Stimulated activated memory B cell treated with anti-CD40 and anti-IgM and Interleukin-4, amounts not matched to agents 10 μg/mL and 1 μg/mL and 100 μg/mL, for 72 hours (primary cell): ENCODE measurements around the gene OCA2.
"Not testable (repeated sequence)": the region's sequence is repeated elsewhere in the genome, so short reads cannot be mapped to it uniquely, and the experiment has no call there.

ENCODE experiments used
- ATAC-seq: fragments of 150-1000 bp; cut with Tn5 transposase; 2 replicates; pipeline ENCODE4 v1.10.0; 2021
- H3K27ac Mint-ChIP-seq: one replicate; pipeline ENCODE4 v1.8.0; 2022; ENCODE audit warnings: mild to moderate bottlenecking, mixed read lengths
- H3K27me3 Mint-ChIP-seq: one replicate; pipeline ENCODE4 v1.8.0; 2022; ENCODE audit warnings: mixed read lengths
- H3K36me3 Mint-ChIP-seq: one replicate; pipeline ENCODE4 v1.8.0; 2022; ENCODE audit warnings: mixed read lengths
- H3K4me1 Mint-ChIP-seq: one replicate; pipeline ENCODE4 v1.8.0; 2022; ENCODE audit warnings: mixed read lengths
- H3K4me3 Mint-ChIP-seq: one replicate; pipeline ENCODE4 v1.8.0; 2022; ENCODE audit warnings: mild to moderate bottlenecking, moderate library complexity, mixed read lengths
- H3K9me3 Mint-ChIP-seq: one replicate; pipeline ENCODE4 v1.8.0; 2022; ENCODE audit warnings: mixed read lengths

OCA2 gene

GRCh38 chr15:27771892-27772291 is 327.2 kb downstream of the OCA2 start:
- Mint-ChIP-seq H3K9me3 (peaks cover 17% of the 10 kb centered on the region), H3K36me3 (no peaks in the 10 kb centered on the region), H3K27me3 (no peaks in the 10 kb centered on the region), H3K27ac (no peak overlapping the region), H3K4me3 (no peak overlapping the region), H3K4me1 (no peaks in the 10 kb centered on the region)
- no peak for ATAC-seq

- Mint-ChIP-seq H3K4me1 (no peaks in the 10 kb centered on the region), H3K27me3 (no peaks in the 10 kb centered on the region), H3K36me3 (no peaks in the 10 kb centered on the region), H3K9me3 (peaks cover 12% of the 10 kb centered on the region), H3K27ac (no peak overlapping the region), H3K4me3 (no peak overlapping the region)
- ATAC-seq, result no peak
Measured at GRCh38 chr15:27770769-27771554, 328.2 kb downstream of the OCA2 start.

- no peaks in the 10 kb centered on the region for H3K36me3 Mint-ChIP-seq
- no peaks in the 10 kb centered on the region for H3K4me1 Mint-ChIP-seq
- H3K9me3 Mint-ChIP-seq, result peaks cover 12% of the 10 kb centered on the region
- no peaks in the 10 kb centered on the region for H3K27me3 Mint-ChIP-seq
- ATAC-seq, result peak; percentile 28
- H3K27ac Mint-ChIP-seq, result no peak overlapping the region
- no peak overlapping the region for H3K4me3 Mint-ChIP-seq
Measured at GRCh38 chr15:27770086-27770607, 329.0 kb downstream of the OCA2 start.

- no peaks in the 10 kb centered on the region for H3K36me3 Mint-ChIP-seq
- H3K27ac Mint-ChIP-seq, result no peak overlapping the region
- H3K4me1 Mint-ChIP-seq, result no peaks in the 10 kb centered on the region
- no peak for ATAC-seq
- no peak overlapping the region for H3K4me3 Mint-ChIP-seq
- H3K9me3 Mint-ChIP-seq, result peaks cover 12% of the 10 kb centered on the region
- H3K27me3 Mint-ChIP-seq, result no peaks in the 10 kb centered on the region
Measured at GRCh38 chr15:27769652-27770051, 329.5 kb downstream of the OCA2 start.

- Mint-ChIP-seq H3K36me3 (no peaks in the 10 kb centered on the region), H3K4me1 (no peaks in the 10 kb centered on the region), H3K4me3 (no peak overlapping the region), H3K27ac (no peak overlapping the region), H3K27me3 (no peaks in the 10 kb centered on the region), H3K9me3 (peaks cover 12% of the 10 kb centered on the region)
- no peak for ATAC-seq
Measured at GRCh38 chr15:27768732-27769475, 330.2 kb downstream of the OCA2 start.

GRCh38 chr15:27767918-27768640 is 331.0 kb downstream of the OCA2 start:
- no peak for ATAC-seq
- H3K9me3 Mint-ChIP-seq, result peaks cover 12% of the 10 kb centered on the region

GRCh38 chr15:27767430-27767829 is 331.7 kb downstream of the OCA2 start:
- H3K27me3 Mint-ChIP-seq, H3K27ac Mint-ChIP-seq, ATAC-seq, H3K36me3 Mint-ChIP-seq, H3K4me3 Mint-ChIP-seq, H3K4me1 Mint-ChIP-seq: not testable (repeated sequence)
- peaks cover 15% of the 10 kb centered on the region for H3K9me3 Mint-ChIP-seq

More at GRCh38 chr15:27767918-27768640, 331.0 kb downstream of the OCA2 start:
- H3K4me3 Mint-ChIP-seq, result no peak overlapping the region
- no peaks in the 10 kb centered on the region for H3K36me3 Mint-ChIP-seq
- no peaks in the 10 kb centered on the region for H3K27me3 Mint-ChIP-seq
- H3K27ac Mint-ChIP-seq, result no peak overlapping the region
- no peaks in the 10 kb centered on the region for H3K4me1 Mint-ChIP-seq

GRCh38 chr15:27764339-27764738 is 334.8 kb downstream of the OCA2 start:
- no peaks in the 10 kb centered on the region for H3K36me3 Mint-ChIP-seq
- H3K27me3 Mint-ChIP-seq, result no peaks in the 10 kb centered on the region
- no peak for ATAC-seq
- no peak overlapping the region for H3K27ac Mint-ChIP-seq
- H3K9me3 Mint-ChIP-seq, result peaks cover 3% of the 10 kb centered on the region
- H3K4me3 Mint-ChIP-seq, result no peak overlapping the region
- no peaks in the 10 kb centered on the region for H3K4me1 Mint-ChIP-seq

GRCh38 chr15:27763514-27763913 is 335.6 kb downstream of the OCA2 start:
- no peak overlapping the region for H3K27ac Mint-ChIP-seq
- peaks cover 3% of the 10 kb centered on the region for H3K9me3 Mint-ChIP-seq
- peak; percentile 32 for ATAC-seq
- H3K4me3 Mint-ChIP-seq, result no peak overlapping the region
- no peaks in the 10 kb centered on the region for H3K27me3 Mint-ChIP-seq
- no peaks in the 10 kb centered on the region for H3K4me1 Mint-ChIP-seq
- no peaks in the 10 kb centered on the region for H3K36me3 Mint-ChIP-seq

- Mint-ChIP-seq H3K4me1 (no peaks in the 10 kb centered on the region), H3K4me3 (no peak overlapping the region), H3K27ac (no peak overlapping the region), H3K36me3 (no peaks in the 10 kb centered on the region), H3K27me3 (no peaks in the 10 kb centered on the region), H3K9me3 (peaks cover 3% of the 10 kb centered on the region)
- no peak for ATAC-seq
Measured at GRCh38 chr15:27762471-27762870, 336.6 kb downstream of the OCA2 start.

GRCh38 chr15:27757052-27757451 is 342.1 kb downstream of the OCA2 start:
- no peaks in the 10 kb centered on the region for H3K27me3 Mint-ChIP-seq
- H3K4me1 Mint-ChIP-seq, result no peaks in the 10 kb centered on the region
- ATAC-seq, result no peak
- no peaks in the 10 kb centered on the region for H3K36me3 Mint-ChIP-seq
- no peaks in the 10 kb centered on the region for H3K9me3 Mint-ChIP-seq
- H3K4me3 Mint-ChIP-seq, result no peak overlapping the region
- no peak overlapping the region for H3K27ac Mint-ChIP-seq

- Mint-ChIP-seq H3K4me3 (no peak overlapping the region), H3K27ac (no peak overlapping the region), H3K27me3 (no peaks in the 10 kb centered on the region), H3K36me3 (no peaks in the 10 kb centered on the region), H3K4me1 (no peaks in the 10 kb centered on the region), H3K9me3 (no peaks in the 10 kb centered on the region)
- ATAC-seq, result no peak
Measured at GRCh38 chr15:27752691-27753090, 346.4 kb downstream of the OCA2 start.

GRCh38 chr15:27747997-27748396 is 351.1 kb downstream of the OCA2 start:
- Mint-ChIP-seq H3K36me3 (no peaks in the 10 kb centered on the region), H3K9me3 (no peaks in the 10 kb centered on the region), H3K27me3 (no peaks in the 10 kb centered on the region), H3K4me3 (no peak overlapping the region), H3K4me1 (no peaks in the 10 kb centered on the region), H3K27ac (no peak overlapping the region)
- ATAC-seq, result no peak

GRCh38 chr15:27746401-27746955 is 352.6 kb downstream of the OCA2 start:
- no peaks in the 10 kb centered on the region for H3K27me3 Mint-ChIP-seq
- no peaks in the 10 kb centered on the region for H3K4me1 Mint-ChIP-seq
- no peaks in the 10 kb centered on the region for H3K9me3 Mint-ChIP-seq
- H3K36me3 Mint-ChIP-seq, result no peaks in the 10 kb centered on the region
- H3K27ac Mint-ChIP-seq, result no peak overlapping the region
- ATAC-seq, result no peak
- H3K4me3 Mint-ChIP-seq, result no peak overlapping the region

- no peak for ATAC-seq
- Mint-ChIP-seq H3K4me3 (no peak overlapping the region), H3K9me3 (peaks cover 2% of the 10 kb centered on the region), H3K27ac (no peak overlapping the region), H3K36me3 (no peaks in the 10 kb centered on the region), H3K4me1 (no peaks in the 10 kb centered on the region), H3K27me3 (no peaks in the 10 kb centered on the region)
Measured at GRCh38 chr15:27744641-27745040, 354.5 kb downstream of the OCA2 start.
